Activated CD4-positive, alpha-beta T cell treated with anti-CD3 and anti-CD28 coated beads, Interleukin-2, amount 50 U/mL, for 16 hours (primary cell): ENCODE data around the gene BARHL1.
A peak's percentile ranks its signal among the peaks of the same experiment; 100 is the strongest.
"Not testable (repeated sequence)": the region's sequence is repeated elsewhere in the genome, so short reads cannot be mapped to it uniquely, and the experiment has no call there.

Experiments
- DNase-seq: peaks from one replicate; pipeline ENCODE4 v3.0.0-alpha.2; 2020

The BARHL1 gene

DNA sequence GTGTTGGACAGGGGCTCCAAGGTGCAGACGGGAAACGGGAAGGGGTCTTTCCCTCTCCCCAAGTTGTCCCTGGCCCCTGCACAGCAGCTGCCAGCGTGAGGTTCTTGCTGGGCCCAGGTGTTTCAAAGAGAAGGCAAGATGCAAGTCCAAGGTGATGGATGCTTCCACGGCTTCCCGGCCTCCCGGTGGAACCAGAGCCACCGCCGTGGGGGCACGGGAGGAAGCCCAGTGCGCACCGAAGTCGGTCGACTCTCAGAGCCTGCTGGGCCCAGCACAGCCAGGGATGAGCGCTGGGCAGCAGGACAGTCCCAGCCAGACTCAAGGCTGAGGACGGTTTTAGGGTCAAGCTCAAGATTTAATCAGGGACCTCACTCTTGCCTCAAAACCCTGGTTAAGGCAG, 25.2 kb upstream of the BARHL1 start:
- DNase-seq, result no peak

DNA sequence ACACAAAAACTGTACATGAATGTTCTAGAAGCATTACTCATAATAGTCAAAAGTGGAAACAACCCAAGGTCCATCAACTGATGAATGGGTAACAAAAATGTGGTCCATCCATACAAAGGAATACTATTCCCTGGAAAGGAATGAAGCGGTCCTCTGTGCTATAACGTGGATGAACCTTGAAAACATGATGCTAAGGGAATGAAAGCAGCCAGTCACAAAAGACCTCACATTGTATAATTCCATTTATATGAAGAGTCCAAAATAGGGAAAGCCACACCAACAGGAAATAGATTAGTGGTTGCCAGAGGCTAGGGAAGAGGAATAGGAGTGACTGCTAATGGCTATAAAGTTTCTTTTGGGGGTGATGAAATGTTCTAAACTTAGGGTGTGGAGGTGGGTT, 22.7 kb upstream of the BARHL1 start:
- DNase-seq, result no peak

DNA sequence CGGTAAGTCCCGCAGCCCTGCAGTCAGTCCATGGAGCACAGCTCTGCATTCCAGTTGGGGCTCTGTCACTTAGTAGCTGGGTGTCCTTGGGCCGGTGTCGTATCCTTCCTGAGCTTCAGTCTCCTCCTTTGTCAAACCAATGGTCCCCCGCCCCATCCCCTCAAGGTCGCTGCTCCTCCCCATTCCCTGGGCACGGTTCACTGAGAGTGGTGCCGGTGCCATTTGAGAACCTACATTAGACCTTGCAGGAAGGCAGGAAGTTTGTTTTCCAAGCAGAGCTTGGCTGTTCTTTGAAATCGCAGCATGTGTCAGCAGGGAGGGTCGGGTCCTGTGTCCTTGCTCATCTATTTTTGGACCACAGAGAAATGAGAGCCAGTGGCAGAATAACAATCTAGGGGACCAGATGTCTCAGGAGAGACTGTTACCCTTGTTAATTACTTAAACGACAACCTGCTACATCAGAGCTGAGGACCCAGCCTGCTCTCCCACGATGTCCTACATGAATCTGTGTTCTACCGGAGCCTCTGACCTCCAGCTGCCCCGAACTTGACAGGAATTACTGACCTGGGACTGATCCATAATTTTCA, 21.7 kb upstream of the BARHL1 start:
- no peak for DNase-seq

DNA sequence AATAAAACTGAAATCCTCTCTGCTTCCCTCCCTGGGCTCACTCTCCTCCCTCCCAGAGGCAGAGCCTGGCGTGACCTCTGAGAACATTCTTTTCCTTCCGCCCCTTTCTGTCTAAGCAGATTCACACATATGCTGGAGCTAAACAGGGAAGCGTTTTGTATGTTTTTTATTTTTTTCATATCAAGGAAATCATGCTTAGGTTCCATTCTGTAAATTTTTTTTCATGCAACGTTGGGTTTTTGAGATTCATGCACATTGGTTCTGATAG, 20.2 kb upstream of the BARHL1 start:
- DNase-seq, result no peak

DNA sequence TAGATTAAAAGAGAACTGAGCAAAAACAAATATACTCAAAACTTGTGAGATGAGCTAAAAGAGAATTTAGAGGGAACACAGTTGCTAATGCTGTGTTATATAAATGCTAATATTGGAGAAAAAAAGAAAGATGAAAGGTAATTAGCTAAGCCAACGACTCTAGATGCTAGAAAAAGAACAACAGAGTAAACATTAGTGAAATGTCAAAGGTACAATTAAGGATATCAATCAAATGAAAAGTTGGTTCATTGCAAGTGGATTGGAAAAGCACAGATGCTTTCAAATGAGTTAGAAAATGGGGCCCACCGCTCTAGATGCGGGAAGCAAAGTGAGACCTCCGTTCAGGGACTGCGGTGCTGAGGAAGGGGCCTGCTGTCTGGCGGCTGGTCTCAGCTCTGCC, 17.9 kb upstream of the BARHL1 start:
- no peak for DNase-seq

DNA sequence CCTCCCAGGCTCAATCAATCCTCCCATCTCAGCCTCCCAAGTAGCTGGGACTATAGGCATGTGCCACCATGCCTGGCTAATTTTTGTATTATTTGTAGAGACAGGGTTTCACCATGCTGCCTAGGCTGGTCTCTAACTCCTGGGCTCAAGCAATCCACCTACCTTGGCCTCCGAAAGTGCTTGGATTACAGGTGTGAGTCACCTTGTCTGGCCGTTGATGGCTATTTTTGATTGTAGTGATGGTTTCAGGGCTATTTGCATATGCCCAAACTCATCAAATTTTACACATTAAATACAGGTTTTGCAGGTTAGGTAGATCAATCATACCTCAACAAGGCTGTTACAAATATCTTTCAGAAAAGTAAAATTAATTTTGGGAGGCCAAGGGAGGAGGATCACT, 13.6 kb upstream of the BARHL1 start:
- DNase-seq, result not testable (repeated sequence)

DNA sequence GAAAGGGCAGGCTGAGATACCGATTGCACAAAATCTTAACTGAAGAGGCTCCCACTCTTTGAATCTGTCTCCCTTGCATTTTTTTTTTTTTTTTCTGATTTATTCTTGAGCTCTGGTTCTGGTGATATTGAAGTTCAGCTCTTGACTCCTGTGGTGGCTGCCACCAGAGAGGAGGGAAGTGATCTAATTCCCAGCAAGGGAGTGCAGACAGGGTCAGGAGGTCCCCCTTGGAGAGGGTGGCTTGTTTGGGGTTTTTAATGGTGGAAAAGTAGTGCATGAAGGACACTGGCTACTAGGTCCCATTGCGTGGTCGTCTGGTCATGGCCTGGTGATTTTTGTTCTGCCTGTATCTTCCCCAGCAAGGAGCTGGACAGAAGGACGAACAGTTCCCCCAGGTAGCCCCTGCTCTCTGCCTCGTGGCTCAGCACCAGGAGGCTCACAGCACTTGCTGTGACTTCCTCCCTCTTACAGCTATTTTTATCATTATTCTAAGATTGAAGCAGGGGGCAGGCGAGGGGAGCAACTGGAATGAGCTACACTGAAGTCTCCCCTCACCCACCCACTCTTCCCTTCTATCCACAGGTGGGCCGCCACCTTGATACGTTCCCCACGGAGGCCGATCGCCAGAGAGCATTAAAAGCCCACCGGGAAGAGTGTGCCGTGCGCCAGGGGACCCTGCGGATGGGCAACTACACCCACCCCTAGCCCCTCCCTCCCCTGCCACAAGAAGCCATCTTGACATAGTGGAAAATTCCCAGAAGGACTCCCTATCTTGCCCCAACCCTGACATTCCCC, 10.4 kb upstream of the BARHL1 start:
- no peak for DNase-seq

DNA sequence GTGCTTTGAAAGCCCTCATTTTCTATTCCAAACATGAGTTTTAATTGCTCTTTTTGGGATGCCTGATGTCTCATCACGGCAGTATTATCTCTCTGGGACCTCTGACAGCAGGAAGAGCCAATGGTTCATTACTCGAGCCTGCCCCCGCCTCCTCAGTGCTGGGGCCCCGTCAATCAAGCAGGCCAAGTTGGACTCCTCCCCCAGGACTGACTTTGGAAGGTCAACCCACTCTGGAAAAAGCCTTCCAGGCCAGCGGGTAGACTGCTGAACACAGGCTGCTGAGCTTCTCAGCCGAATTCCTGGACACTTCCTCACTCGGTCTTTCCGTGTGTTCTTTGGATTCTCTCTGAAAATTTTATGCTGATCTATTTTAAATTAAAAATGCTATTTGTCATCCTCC, 9.5 kb upstream of the BARHL1 start:
- no peak for DNase-seq

DNA sequence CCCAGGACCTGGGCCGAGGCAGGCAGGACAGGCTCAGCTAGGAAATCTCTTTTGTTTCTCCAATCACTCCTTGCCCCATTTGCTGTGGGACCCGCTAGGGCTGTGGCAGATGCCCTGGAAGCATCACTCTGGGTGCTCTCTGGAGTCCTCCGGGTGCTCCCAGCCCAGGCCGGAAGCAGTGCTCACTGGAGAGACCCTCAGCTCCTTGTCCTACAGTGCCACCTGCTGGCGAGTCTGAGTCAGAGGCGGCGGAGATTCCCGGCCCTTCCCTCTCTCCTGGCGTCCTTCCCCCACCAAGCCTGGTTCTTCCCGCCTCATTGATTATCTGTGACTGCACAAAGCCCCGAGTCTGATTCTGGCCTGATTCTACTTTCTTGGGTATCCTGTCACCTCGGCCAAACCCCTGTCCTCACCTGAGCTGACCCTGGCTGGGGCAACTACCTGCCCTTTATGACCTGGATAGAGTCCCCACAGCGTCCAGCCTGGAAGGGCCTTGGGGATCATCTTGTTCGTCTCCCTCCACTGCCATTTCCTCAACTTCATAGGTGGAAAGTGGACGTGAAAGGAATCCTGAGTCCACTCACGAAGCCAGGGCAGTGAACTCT, 7.3 kb upstream of the BARHL1 start:
- peak; percentile 56 for DNase-seq

DNA sequence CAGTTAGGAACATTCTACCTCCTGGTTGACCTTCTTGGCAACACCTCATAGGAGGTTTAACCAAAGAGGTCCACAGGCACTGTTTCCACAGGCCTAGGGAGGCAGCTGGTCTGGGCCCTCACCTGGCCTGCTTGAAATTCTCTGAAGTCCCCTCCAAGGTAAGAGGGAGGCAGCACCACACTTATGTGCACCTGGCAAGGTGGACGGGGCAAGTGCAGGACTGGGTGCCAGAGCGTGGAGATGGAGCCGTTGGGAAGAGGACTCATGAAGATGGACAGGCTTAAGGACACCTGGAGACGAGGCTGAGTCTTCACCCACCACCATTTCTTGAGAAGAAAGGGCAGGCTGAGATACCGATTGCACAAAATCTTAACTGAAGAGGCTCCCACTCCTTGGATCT, 6.6 kb upstream of the BARHL1 start:
- no peak for DNase-seq

DNA sequence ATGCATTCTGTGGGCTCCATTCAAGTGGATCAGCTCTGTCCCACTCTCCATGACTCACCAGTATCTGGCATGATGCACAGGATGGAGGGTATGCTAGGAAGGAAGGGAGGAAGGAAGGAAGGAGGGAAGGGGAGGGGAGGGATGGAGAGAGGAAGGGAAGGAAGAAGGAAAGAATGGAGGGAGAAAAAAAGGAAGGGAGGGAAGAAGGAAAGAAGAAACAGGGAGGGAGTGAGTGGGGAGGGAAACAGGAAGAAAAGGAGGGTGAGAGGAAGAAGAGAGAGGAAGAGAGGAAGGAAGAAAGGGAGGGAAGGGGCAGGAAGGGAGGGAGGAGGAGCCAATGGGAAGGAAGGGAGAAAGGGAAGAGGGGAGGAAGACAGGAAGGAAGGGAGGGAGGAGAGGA, 5.3 kb upstream of the BARHL1 start:
- no peak for DNase-seq

DNA sequence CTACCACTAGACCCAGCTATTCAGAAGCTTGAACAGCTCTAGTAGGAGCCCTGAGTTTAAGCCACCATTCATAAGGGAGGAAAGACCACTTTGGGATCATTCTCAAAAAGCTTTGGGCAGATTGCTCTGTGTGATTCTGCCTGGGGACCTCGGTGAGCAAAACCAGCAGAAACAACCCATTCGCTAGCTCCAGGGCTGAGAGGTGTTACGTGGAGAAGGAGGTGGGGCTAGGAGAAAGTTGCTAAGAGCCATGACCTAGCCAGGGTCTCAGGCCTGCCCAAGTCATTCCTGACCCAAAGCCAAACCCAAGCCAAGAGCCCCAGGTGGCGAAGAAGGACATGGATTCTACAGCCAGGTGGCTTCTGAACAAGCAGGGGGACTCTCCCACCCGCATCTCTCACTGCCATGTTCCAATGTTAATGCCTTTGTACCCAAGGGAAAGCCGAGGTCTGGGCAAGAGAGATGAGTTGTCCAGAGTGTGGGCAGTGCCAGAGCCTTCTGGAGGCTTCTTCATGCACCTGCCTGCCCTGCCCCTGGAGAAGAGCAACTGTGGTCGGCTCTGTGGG, 4.0 kb upstream of the BARHL1 start:
- no peak for DNase-seq

DNA sequence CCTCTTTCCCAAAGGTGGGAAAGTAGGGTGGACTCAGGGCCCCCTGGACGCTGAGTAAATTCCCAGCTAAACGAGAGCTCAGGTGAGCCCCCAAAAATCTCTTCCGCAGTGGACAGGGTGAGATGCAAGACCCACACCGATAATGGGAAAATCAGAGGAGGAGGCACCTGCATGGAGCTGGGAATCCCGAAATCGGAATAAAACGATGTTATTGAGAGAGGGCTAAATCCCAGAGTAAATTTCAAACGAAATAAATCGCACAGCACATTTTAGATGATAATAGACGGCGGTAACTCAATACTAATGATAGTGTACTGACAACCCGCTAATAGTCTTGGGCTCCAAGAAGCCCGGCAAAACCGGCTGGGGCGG, 3.0 kb upstream of the BARHL1 start:
- DNase-seq, result no peak

DNA sequence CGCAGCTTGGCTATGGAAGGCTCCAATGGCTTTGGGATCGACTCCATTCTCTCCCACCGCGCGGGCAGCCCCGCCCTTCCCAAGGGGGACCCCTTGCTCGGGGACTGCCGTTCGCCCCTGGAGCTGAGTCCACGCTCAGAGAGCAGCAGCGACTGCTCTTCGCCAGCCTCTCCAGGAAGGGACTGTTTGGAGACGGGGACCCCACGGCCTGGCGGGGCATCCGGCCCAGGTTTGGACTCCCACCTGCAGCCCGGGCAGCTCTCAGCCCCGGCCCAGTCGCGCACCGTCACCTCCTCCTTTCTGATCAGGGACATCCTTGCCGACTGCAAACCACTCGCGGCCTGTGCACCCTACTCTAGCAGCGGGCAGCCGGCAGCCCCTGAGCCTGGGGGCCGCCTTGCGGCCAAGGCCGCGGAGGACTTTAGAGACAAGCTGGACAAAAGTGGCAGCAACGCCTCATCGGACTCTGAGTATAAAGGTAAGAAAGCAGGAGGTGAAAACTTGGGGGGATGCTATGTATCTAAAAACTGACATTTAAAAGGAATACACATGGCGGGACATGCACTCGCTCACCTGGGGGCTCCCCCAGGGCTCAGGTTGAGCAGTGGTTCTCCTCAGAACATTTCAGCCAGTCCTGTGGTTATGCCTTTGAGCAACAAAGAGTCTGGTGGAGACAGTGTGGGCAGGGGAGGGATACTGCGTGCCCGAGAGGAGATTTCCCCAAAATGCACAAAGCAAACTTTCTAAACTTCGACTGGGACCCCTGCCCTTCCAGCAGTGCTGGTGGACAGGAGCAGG, 579 bp downstream of the BARHL1 start:
- DNase-seq, result no peak

DNA sequence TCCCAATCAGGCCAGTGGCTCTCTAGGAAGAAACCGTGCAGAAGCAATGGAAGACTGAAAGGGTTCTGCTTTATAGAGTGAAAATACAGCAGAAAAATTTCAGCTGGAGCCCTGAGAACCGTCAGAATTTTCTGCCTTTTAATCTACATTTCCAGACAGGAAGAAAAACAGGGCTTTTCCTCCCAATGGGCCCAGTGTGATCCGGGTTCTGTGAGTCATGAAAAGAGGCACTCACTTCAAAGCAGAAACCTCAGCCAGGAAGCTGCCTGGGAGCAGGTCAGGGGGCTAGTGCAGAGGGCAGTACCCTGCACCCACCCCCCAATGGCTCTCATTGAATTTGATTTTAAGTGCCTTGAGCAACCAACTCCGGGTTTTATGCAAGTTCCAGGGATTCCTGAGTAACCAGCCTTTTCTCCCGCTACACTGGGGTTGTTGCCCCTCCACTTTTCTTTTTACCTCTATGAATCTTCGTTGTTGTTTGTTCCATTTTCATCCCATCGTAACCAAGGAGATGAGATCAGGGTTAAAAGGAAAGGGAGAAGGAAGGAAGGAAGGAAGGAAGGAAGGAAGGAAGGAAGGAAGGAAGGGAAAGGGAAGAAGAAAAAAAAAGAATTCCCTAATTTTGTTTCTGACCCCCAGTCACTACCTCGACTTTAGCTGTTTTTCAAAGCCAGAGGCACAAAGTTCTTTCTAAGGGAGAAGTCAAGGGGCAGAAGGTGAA, 1.3 kb downstream of the BARHL1 start:
- no peak for DNase-seq

DNA sequence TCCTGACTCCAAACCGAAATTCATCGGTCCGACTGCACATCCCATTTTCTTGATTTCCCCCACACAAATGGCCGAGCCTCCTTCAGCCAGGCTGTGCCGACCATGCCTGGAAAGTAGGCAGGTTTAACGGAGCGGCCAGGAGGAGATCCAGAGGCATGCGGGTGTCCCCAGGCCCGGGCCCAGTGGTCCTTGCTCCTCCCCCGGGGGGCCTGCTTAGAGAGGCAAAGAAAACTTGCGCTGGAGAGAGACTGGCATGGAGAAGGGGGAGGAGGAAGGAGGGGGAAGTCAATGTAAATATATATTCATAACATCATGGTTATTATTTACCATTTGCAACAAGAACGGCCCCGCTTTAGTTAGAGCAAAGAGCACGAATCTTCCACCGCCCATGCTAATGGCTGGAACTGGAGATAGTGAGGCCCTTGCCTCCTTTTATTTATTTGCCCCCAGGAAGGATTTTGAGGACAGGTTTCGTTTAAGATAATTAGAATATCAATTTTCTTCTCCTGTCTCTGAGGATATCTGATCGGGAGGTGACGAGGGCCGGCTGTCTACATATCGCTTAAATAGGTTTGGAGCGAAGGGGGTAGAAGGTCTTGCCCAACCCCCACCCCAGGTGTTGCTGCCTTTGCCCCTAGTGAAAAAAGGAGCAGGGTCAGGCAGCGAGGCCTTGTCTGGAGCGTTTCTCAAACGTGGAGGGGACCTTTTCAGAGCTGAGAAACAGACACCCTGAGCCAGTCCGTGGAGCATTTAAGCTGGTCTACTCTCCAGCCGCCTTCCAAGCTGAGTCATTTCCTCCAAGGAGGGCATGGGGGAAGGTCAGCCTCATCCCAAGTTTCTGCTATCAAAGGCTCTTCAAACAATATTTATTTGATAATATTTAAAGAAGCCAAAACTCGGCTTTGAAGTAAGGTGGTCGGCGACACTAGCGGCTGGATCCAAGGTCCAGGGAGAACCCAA, 2.5 kb downstream of the BARHL1 start:
- no peak for DNase-seq

DNA sequence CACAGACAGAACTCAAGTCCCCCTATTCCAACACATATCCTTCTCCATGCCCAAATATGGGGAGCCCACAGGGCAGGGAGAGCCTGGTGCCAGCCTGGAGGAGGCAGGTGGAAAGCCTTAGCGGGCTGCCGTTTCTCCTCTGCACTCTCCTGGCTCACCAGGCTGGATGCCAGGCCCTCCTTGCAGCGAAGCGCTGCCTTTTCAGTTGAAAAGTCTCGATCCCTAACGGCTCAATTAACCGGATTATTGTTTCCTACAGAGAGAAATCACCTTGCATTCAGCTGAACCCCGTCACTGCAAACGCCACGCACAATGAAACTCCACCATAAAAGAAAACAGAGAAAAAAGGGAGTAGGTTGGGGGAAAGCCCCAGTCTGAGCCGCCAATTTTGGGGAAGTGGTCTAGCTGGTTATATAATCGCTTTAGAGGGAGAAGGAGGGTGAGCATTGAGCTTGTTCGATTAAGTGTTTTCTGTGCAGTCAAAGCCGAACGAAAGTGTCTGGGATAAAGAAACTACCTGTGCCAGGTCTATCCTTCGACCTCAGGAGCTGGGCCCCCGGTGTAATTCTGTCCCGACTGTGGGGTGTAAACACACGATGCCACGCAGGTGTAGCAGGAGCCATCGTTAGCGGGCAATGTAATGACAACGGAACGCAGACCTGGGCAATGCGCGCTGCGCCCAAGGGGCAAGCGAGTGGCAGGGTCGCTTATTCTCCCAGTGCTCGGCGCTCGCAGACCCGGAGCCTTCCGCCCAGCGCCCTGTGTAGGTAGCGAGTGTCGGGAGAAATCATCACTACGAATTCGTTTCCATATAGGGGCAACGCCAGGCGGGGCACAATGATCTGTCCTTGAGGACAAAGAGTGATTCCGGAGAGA, 3.8 kb downstream of the BARHL1 start:
- no peak for DNase-seq

DNA sequence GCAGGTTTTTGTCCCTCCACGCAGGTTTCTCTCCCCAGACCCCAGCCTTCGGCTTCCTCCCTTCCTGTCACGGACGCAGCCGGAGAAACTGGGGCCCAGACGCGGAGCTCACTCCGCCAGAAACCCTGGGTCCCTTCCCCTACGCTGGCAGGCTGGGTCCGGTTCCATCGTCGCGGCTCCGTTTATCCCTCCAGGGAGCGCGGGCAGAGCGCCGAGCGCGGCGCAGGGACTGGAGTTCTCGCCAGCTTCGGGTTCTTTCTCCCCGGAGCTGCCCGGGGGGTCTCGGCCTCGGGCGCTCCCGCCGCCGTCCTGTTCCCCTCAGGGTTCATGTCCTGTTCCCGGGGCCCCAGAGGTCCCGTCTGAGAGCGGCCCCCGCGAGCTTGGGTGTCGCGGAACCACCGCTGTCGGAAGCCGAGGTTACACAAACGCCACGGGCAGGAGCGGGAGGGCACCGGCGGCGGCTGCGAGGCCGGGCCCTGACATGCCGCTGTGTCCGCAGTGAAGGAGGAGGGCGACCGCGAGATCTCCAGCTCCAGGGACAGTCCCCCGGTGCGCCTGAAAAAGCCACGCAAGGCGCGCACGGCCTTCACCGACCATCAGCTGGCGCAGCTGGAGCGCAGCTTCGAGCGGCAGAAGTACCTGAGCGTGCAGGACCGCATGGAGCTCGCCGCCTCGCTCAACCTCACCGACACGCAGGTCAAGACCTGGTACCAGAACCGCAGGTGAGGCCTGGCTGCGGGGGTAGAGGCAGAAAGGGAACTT, 4.6 kb downstream of the BARHL1 start:
- no peak for DNase-seq

DNA sequence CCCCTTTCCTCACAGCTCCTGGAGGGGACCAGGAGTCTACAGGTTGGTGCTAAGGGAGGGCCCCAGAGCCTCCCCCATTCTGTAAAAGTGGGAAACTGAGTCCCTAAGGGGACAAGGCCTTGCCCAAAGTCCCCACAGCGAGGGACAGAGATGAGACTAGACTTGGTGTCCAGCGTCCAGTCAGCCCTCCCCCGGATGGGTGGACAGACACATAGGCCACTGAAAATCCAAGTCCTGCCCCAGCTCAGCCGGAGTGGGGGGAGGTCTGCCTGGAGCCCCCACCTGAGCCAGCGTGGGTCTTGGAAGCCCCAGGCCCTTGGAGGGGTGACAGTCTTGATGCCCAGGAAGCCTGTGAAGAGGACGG, 5.2 kb downstream of the BARHL1 start:
- no peak for DNase-seq

DNA sequence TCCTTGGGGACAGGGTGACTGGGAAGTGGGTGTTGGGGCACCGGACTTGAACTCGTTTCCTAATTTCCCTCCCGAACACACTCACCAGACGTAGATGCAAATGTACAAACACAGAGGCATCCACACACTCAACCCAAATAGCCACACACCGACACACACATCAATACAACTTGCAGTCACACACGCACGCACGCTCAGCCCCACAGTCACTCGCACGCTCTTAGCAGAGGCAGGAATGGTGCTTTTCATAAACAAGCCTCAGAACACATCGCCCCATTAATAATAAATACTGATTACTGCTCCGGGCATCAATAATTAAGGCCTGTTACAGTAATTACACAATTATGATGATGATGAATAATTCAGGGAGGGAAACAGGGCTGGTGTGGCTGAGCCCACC, 5.7 kb downstream of the BARHL1 start:
- no peak for DNase-seq
